PC-3 (cell line): Measurements from ENCODE around the gene IGLL1. TPM values are rescaled to one million over a fixed set of nuclear protein-coding genes. Genes with fewer than 3 reads are reported as not detected.

Experiments
- ATAC-seq: fragments of 200-7000 bp; cut with Tn5 transposase; 2 replicates; pipeline ENCODE4 v1.9.1; 2020; ENCODE audit warnings: mild to moderate bottlenecking, moderate library complexity
- BruUV-seq: library from RNA; stranded (reverse); fragments of 400-500 nt; replicated peaks from 2 replicates; lab custom pipeline; 2021; lab: Mats Ljungman, UMichigan
- CTCF ChIA-PET: fragments of 300-600 bp; sonication (Branson Sonifier 250); formaldehyde crosslinking; loops from one replicate; lab custom pipeline; 2022; ENCODE audit warnings: antibody characterized with exemption; lab: Charles Lee
- POLR2A ChIA-PET: fragments of 300-600 bp; sonication (Branson Sonifier 250); formaldehyde crosslinking; loops from one replicate; lab custom pipeline; 2022; ENCODE audit warnings: antibody characterized with exemption; ENCODE audit not compliant: unreplicated experiment; lab: Charles Lee
- DNase-seq: peaks from one replicate; pipeline ENCODE4 v3.0.0-alpha.2; 2015
- H2AFZ ChIP-seq: fragments of 300-600 bp; sonication (generic); 2 replicates; pipeline ENCODE4 v1.6.0; 2016; ENCODE audit warnings: antibody characterized with exemption, low read length
- H3F3A ChIP-seq: fragments of 300-600 bp; sonication (generic); one replicate; pipeline ENCODE4 v1.6.0; 2017; ENCODE audit warnings: antibody characterized with exemption, low read length, control low read depth, mild to moderate bottlenecking; ENCODE audit not compliant: unreplicated experiment
- H3K27ac ChIP-seq: fragments of 300-600 bp; sonication (generic); 2 replicates; pipeline ENCODE4 v1.5.1; 2016; ENCODE audit warnings: mild to moderate bottlenecking, low read length
- H3K27me3 ChIP-seq: fragments of 300-600 bp; sonication (generic); 2 replicates; pipeline ENCODE4 v1.6.1; 2016; ENCODE audit warnings: low read length, mixed read lengths
- H3K36me3 ChIP-seq: fragments of 300-600 bp; sonication (generic); 2 replicates; pipeline ENCODE4 v1.6.1; 2016; ENCODE audit warnings: low read depth, mixed run types, low read length, mixed read lengths
- H3K4me1 ChIP-seq: fragments of 300-600 bp; sonication (generic); 2 replicates; pipeline ENCODE4 v1.5.1; 2016; ENCODE audit warnings: low read length; ENCODE audit not compliant: insufficient read depth
- H3K4me2 ChIP-seq: fragments of 300-600 bp; sonication (generic); 2 replicates; pipeline ENCODE4 v1.6.0; 2016; ENCODE audit warnings: low read length
- H3K4me3 ChIP-seq: fragments of 300-600 bp; sonication (generic); 2 replicates; pipeline ENCODE4 v1.5.1; 2016; ENCODE audit warnings: mild to moderate bottlenecking, low read length, mixed read lengths
- H3K79me2 ChIP-seq: fragments of 300-600 bp; sonication (generic); 2 replicates; pipeline ENCODE4 v1.6.1; 2017; ENCODE audit warnings: low read length, mixed read lengths
- H3K9ac ChIP-seq: fragments of 300-600 bp; sonication (generic); 2 replicates; pipeline ENCODE4 v1.6.0; 2016; ENCODE audit warnings: mild to moderate bottlenecking, low read length
- H3K9me2 ChIP-seq: fragments of 300-600 bp; sonication (generic); replicated peaks from 2 replicates; pipeline ENCODE4 v1.6.1; 2016; ENCODE audit warnings: mixed run types, low read length, mixed read lengths
- H3K9me3 ChIP-seq: fragments of 300-600 bp; sonication (generic); 2 replicates; pipeline ENCODE4 v1.6.1; 2016; ENCODE audit warnings: low read length, mixed read lengths
- H4K20me1 ChIP-seq: fragments of 300-600 bp; sonication (generic); 2 replicates; pipeline ENCODE4 v1.6.1; 2016; ENCODE audit warnings: low read length, mixed read lengths
- CTCF ChIP-seq: fragments of 300-600 bp; sonication (generic); conservative IDR thresholded peaks from 2 replicates; pipeline ENCODE4 v1.5.1; 2017; ENCODE audit warnings: antibody characterized with exemption, low read depth, mild to moderate bottlenecking, low read length
- EZH2 ChIP-seq: fragments of 300-600 bp; sonication (generic); IDR thresholded peaks from one replicate; pipeline ENCODE4 v1.6.1; 2017; ENCODE audit warnings: antibody characterized with exemption, mild to moderate bottlenecking, low read length; ENCODE audit not compliant: unreplicated experiment
- EZH2phosphoT487 ChIP-seq: fragments of 300-600 bp; sonication (generic); IDR thresholded peaks from 2 replicates; pipeline ENCODE4 v1.6.1; 2018; ENCODE audit warnings: mild to moderate bottlenecking, antibody characterized with exemption, low read length, borderline replicate concordance
- intact Hi-C: fragments of 100-400 bp; cut with micrococcal nuclease; formaldehyde crosslinking; loops from 2 replicates; pipeline ENCODE4 v1.9.0; 2023
- total RNA-seq: library from RNA; depleted of rRNA; stranded (reverse); fragments of >200 nt; gene quantifications from 2 replicates; pipeline ENCODE4 v1.2.3, GENCODE V29; 2014

IGLL1 gene
- total RNA-seq, 1 experiment from 2014 or later, result not detected

GRCh38 chr22:23534851-23535717, 45.0 kb downstream of the IGLL1 start:
- BruUV-seq, result no TSS peak
- no peaks in the 10 kb centered on the region for H3K27me3 ChIP-seq
- no peak for TF ChIP-seq EZH2
- no peak for TF ChIP-seq CTCF
- no peak for TF ChIP-seq EZH2phosphoT487
- 0 out of 2 replicates have a peak, but pooled peaks cover 2% of the 10 kb centered on the region for H3K4me1 ChIP-seq
- ChIA-PET POLR2A (interaction anchor here (0.6 kb wide), 1 partner anchor 25 kb away, joined by 5 read pairs; no protein-coding TSS in a partner anchor), CTCF (no interaction called here)
- no peaks in the 10 kb centered on the region for H3K36me3 ChIP-seq
- H3K9me3 ChIP-seq, result no peaks in the 10 kb centered on the region
- no peak overlapping the region for H3K4me3 ChIP-seq
- intact Hi-C loops, result no loop called here
- no peak overlapping the region for H3K4me2 ChIP-seq
- H2AFZ ChIP-seq, result no peak overlapping the region
- H3K9me2 ChIP-seq, result no peaks in the 10 kb centered on the region
- no peaks in the 10 kb centered on the region for H3F3A ChIP-seq
- no peak overlapping the region for H3K9ac ChIP-seq
- H3K27ac ChIP-seq, result no peak overlapping the region
- H3K79me2 ChIP-seq, result no peaks in the 10 kb centered on the region
- DNase-seq, result no peak
- ATAC-seq, result no peak
- no peaks in the 10 kb centered on the region for H4K20me1 ChIP-seq

- CTCF ChIA-PET, result no interaction called here
- BruUV-seq, result no TSS peak
These were observed 45.8 kb downstream of the IGLL1 start for GRCh38 chr22:23534201-23534850.

More at GRCh38 chr22:23534201-23534850, 45.8 kb downstream of the IGLL1 start:
- Histone ChIP-seq H3K4me2 (no peak overlapping the region), H3K36me3 (no peaks in the 10 kb centered on the region), H2AFZ (no peak overlapping the region), H3F3A (no peaks in the 10 kb centered on the region), H3K9me3 (no peaks in the 10 kb centered on the region), H3K4me3 (no peak overlapping the region), H4K20me1 (no peaks in the 10 kb centered on the region), H3K79me2 (no peaks in the 10 kb centered on the region), H3K9ac (no peak overlapping the region), H3K27ac (no peak overlapping the region), H3K9me2 (no peaks in the 10 kb centered on the region), H3K27me3 (no peaks in the 10 kb centered on the region), H3K4me1 (0 out of 2 replicates have a peak, but pooled peaks cover 1% of the 10 kb centered on the region)
- intact Hi-C loops, result no loop called here
- ATAC-seq (no peak), DNase-seq (no peak)
- POLR2A ChIA-PET, result no interaction called here
- TF ChIP-seq CTCF (no peak), EZH2phosphoT487 (no peak), EZH2 (no peak)
